ENCODE data around the gene MUC5AC.
"Not testable (repeated sequence)": the region's sequence is repeated elsewhere in the genome, so short reads cannot be mapped to it uniquely, and the experiment has no call there.

MUC5AC gene

GRCh38 chr11:1180947-1181391 lies 23.2 kb downstream of the MUC5AC start:
- Histone ChIP-seq H2AK5ac (ENCODE audit: low read length) (no peak overlapping the region), H3K27ac (ENCODE audit: low read depth, low read length) (no peak overlapping the region), H3K79me1 (ENCODE audit: low read length) (no peaks in the 10 kb centered on the region), H2BK5ac (ENCODE audit: low read length) (no peak overlapping the region), H3K4ac (ENCODE audit: low read depth, low read length) (no peak overlapping the region), H3K4me3 (ENCODE audit: low read length) (no peak overlapping the region), H3K27me3 (ENCODE audit: insufficient read depth, low read length, poor library complexity) (no peaks in the 10 kb centered on the region), H3K4me2 (ENCODE audit: low read length) (no peak overlapping the region), H3K18ac (ENCODE audit: low read length) (no peak overlapping the region), H2BK120ac (ENCODE audit: low read depth, low read length) (no peak overlapping the region), H4K8ac (ENCODE audit: low read depth, low read length) (no peak overlapping the region), H2BK15ac (replicated peaks; ENCODE audit: low read depth) (no peak overlapping the region), H3K4me1 (ENCODE audit: control insufficient read depth, low read depth, low read length) (no peaks in the 10 kb centered on the region), H3K23ac (ENCODE audit: low read length) (no peak overlapping the region), H4K5ac (ENCODE audit: low read length) (no peak overlapping the region), H3K9ac (ENCODE audit: low read length) (no peak overlapping the region), H3K56ac (ENCODE audit: low read length) (no peak overlapping the region), H3K79me2 (ENCODE audit: control insufficient read depth, insufficient read depth, low read length) (no peaks in the 10 kb centered on the region), H3K36me3 (ENCODE audit: control insufficient read depth, insufficient read depth, low read length) (no peaks in the 10 kb centered on the region)
- no peak for DNase-seq
- no CpG with 5 or more reads among the region's 29 CpGs for WGBS (ENCODE audit: extremely low coverage, insufficient coverage, low lambda C conversion rate)

GRCh38 chr11:1181420-1181819 lies 23.7 kb downstream of the MUC5AC start:
- Histone ChIP-seq H4K8ac (ENCODE audit: low read depth, low read length) (no peak overlapping the region), H3K4me2 (ENCODE audit: low read length) (no peak overlapping the region), H4K5ac (ENCODE audit: low read length) (no peak overlapping the region), H3K27ac (ENCODE audit: low read depth, low read length) (no peak overlapping the region), H3K4ac (ENCODE audit: low read depth, low read length) (no peak overlapping the region), H3K4me1 (ENCODE audit: control insufficient read depth, low read depth, low read length) (no peaks in the 10 kb centered on the region), H3K23ac (ENCODE audit: low read length) (no peak overlapping the region), H3K4me3 (ENCODE audit: low read length) (no peak overlapping the region), H2BK15ac (replicated peaks; ENCODE audit: low read depth) (no peak overlapping the region), H3K36me3 (ENCODE audit: control insufficient read depth, insufficient read depth, low read length) (no peaks in the 10 kb centered on the region), H2BK120ac (ENCODE audit: low read depth, low read length) (no peak overlapping the region), H2AK5ac (ENCODE audit: low read length) (no peak overlapping the region), H3K79me1 (ENCODE audit: low read length) (no peaks in the 10 kb centered on the region), H3K27me3 (ENCODE audit: insufficient read depth, low read length, poor library complexity) (no peaks in the 10 kb centered on the region), H3K56ac (ENCODE audit: low read length) (no peak overlapping the region), H3K9ac (ENCODE audit: low read length) (no peak overlapping the region), H3K18ac (ENCODE audit: low read length) (no peak overlapping the region), H2BK5ac (ENCODE audit: low read length) (no peak overlapping the region), H3K79me2 (ENCODE audit: control insufficient read depth, insufficient read depth, low read length) (no peaks in the 10 kb centered on the region)
- no peak for DNase-seq
- no CpG with 5 or more reads among the region's 10 CpGs for WGBS (ENCODE audit: extremely low coverage, insufficient coverage, low lambda C conversion rate)

GRCh38 chr11:1181853-1182535 lies 24.2 kb downstream of the MUC5AC start:
- Histone ChIP-seq H2BK120ac (ENCODE audit: low read depth, low read length) (no peak overlapping the region), H3K27ac (ENCODE audit: low read depth, low read length) (no peak overlapping the region), H2AK5ac (ENCODE audit: low read length) (no peak overlapping the region), H3K4me2 (ENCODE audit: low read length) (no peak overlapping the region), H3K4ac (ENCODE audit: low read depth, low read length) (no peak overlapping the region), H3K9ac (ENCODE audit: low read length) (no peak overlapping the region), H3K79me2 (ENCODE audit: control insufficient read depth, insufficient read depth, low read length) (no peaks in the 10 kb centered on the region), H2BK15ac (replicated peaks; ENCODE audit: low read depth) (no peak overlapping the region), H3K27me3 (ENCODE audit: insufficient read depth, low read length, poor library complexity) (no peaks in the 10 kb centered on the region), H3K4me3 (ENCODE audit: low read length) (no peak overlapping the region), H3K23ac (ENCODE audit: low read length) (no peak overlapping the region), H3K79me1 (ENCODE audit: low read length) (no peaks in the 10 kb centered on the region), H3K4me1 (ENCODE audit: control insufficient read depth, low read depth, low read length) (no peaks in the 10 kb centered on the region), H3K56ac (ENCODE audit: low read length) (no peak overlapping the region), H4K5ac (ENCODE audit: low read length) (no peak overlapping the region), H3K18ac (ENCODE audit: low read length) (no peak overlapping the region), H2BK5ac (ENCODE audit: low read length) (no peak overlapping the region), H4K8ac (ENCODE audit: low read depth, low read length) (no peak overlapping the region), H3K36me3 (ENCODE audit: control insufficient read depth, insufficient read depth, low read length) (no peaks in the 10 kb centered on the region)
- WGBS (ENCODE audit: extremely low coverage, insufficient coverage, low lambda C conversion rate) = no CpG with 5 or more reads among the region's 41 CpGs
- DNase-seq = no peak

GRCh38 chr11:1184139-1184538 lies 26.4 kb downstream of the MUC5AC start:
- no CpG with 5 or more reads among the region's 22 CpGs for WGBS (ENCODE audit: extremely low coverage, insufficient coverage, low lambda C conversion rate)
- not testable (repeated sequence) for H4K5ac ChIP-seq (ENCODE audit: low read length)

GRCh38 chr11:1188451-1189130 lies 30.8 kb downstream of the MUC5AC start:
- H3K79me1 ChIP-seq (ENCODE audit: low read length); H3K4ac ChIP-seq (ENCODE audit: low read depth, low read length); H3K18ac ChIP-seq (ENCODE audit: low read length); DNase-seq; H2AK5ac ChIP-seq (ENCODE audit: low read length); H2BK120ac ChIP-seq (ENCODE audit: low read depth, low read length); H3K4me2 ChIP-seq (ENCODE audit: low read length); H3K9ac ChIP-seq (ENCODE audit: low read length); H2BK5ac ChIP-seq (ENCODE audit: low read length); H3K4me3 ChIP-seq (ENCODE audit: low read length); H3K23ac ChIP-seq (ENCODE audit: low read length); H4K8ac ChIP-seq (ENCODE audit: low read depth, low read length); H3K56ac ChIP-seq (ENCODE audit: low read length); H3K36me3 ChIP-seq (ENCODE audit: control insufficient read depth, insufficient read depth, low read length); H3K79me2 ChIP-seq (ENCODE audit: control insufficient read depth, insufficient read depth, low read length); H4K5ac ChIP-seq (ENCODE audit: low read length); H3K27ac ChIP-seq (ENCODE audit: low read depth, low read length); H3K27me3 ChIP-seq (ENCODE audit: insufficient read depth, low read length, poor library complexity); H3K4me1 ChIP-seq (ENCODE audit: control insufficient read depth, low read depth, low read length); H2BK15ac ChIP-seq (replicated peaks; ENCODE audit: low read depth): not testable (repeated sequence)
- WGBS (ENCODE audit: extremely low coverage, insufficient coverage, low lambda C conversion rate) = no CpG with 5 or more reads among the region's 15 CpGs

More at GRCh38 chr11:1184139-1184538, 26.4 kb downstream of the MUC5AC start:
- not testable (repeated sequence) for H3K79me1 ChIP-seq (ENCODE audit: low read length); H3K23ac ChIP-seq (ENCODE audit: low read length); H3K4ac ChIP-seq (ENCODE audit: low read depth, low read length); H2AK5ac ChIP-seq (ENCODE audit: low read length); H2BK15ac ChIP-seq (replicated peaks; ENCODE audit: low read depth); H3K18ac ChIP-seq (ENCODE audit: low read length); H3K36me3 ChIP-seq (ENCODE audit: control insufficient read depth, insufficient read depth, low read length); H3K4me2 ChIP-seq (ENCODE audit: low read length); H3K27me3 ChIP-seq (ENCODE audit: insufficient read depth, low read length, poor library complexity); H2BK5ac ChIP-seq (ENCODE audit: low read length); H2BK120ac ChIP-seq (ENCODE audit: low read depth, low read length); H3K56ac ChIP-seq (ENCODE audit: low read length); H4K8ac ChIP-seq (ENCODE audit: low read depth, low read length); H3K27ac ChIP-seq (ENCODE audit: low read depth, low read length); DNase-seq; H3K4me1 ChIP-seq (ENCODE audit: control insufficient read depth, low read depth, low read length); H3K4me3 ChIP-seq (ENCODE audit: low read length); H3K79me2 ChIP-seq (ENCODE audit: control insufficient read depth, insufficient read depth, low read length); H3K9ac ChIP-seq (ENCODE audit: low read length)

Measured in mesendoderm (in vitro differentiated cells).